Renal pelvis (tissue), 4 donors: ENCODE results near the gene SH2B2. TPM values are rescaled to one million over a fixed set of nuclear protein-coding genes. Genes with fewer than 3 reads are reported as not detected.
"Not testable (repeated sequence)": the region's sequence is repeated elsewhere in the genome, so short reads cannot be mapped to it uniquely, and the experiment has no call there.

ENCODE experiments used
- DNase-seq: peaks from one replicate; pipeline ENCODE4 v3.0.0-alpha.2; 2013
- polyA plus RNA-seq, 3 donors: library from polyadenylated mRNA; unstranded; fragments of 120-200 nt; gene quantifications; one replicate each; pipeline ENCODE4 v1.2.1, GENCODE V29; 2013; ENCODE audit not compliant: insufficient read length in 3 of 3

The SH2B2 gene
- polyA plus RNA-seq, 3 donors, result 3.7 to 4.1 (median 4.0) TPM

GRCh38 chr7:102285540-102286236, 980 bp upstream of the SH2B2 start:
- no peak for DNase-seq

DNA sequence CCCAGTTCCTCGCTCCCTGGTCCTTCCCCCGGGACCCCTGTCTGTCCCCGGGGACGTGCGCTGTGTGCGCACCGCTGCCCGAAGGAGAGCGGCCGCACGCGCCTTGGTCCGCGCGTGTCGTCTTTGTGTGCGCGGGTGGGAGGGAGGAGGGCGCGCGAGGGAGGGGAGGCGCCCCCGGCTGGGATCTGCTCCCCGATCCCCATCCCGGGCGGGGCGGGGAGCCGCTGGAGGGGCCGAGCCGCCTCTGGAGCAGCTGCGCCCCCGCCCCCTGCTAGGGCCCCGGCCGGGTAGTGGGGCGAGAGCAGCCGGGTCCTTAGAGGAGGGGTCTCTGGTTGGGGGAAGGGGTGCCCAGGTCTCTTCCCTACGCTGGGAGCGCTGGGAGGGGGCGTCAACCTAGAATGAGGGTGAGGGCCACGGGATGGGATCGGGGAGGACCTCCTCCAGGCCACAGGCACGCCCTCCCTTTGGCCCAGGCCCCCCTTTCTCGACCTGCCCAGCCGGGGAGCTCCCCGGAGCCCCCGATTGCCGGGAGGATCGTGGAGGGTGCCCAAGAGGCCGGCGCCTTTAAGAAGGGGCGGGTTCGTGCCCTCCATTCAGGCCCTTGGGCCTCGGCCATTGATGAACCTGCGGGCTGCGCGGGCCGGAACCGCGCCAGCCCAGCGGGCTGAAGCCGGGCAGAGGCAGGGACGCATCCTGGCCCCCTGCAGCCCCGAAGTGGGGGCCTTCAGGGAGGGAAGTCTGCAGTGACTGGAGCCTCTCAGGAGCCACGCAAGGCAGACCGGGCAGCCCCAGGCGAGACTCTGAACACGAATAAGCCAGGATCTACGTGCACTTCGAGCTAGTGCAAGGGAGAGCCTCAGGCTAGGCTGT, 678 bp downstream of the SH2B2 start:
- DNase-seq, result no peak

- no peak for DNase-seq
Observed at GRCh38 chr7:102287981-102288278, 1.3 kb downstream of the SH2B2 start.

DNA sequence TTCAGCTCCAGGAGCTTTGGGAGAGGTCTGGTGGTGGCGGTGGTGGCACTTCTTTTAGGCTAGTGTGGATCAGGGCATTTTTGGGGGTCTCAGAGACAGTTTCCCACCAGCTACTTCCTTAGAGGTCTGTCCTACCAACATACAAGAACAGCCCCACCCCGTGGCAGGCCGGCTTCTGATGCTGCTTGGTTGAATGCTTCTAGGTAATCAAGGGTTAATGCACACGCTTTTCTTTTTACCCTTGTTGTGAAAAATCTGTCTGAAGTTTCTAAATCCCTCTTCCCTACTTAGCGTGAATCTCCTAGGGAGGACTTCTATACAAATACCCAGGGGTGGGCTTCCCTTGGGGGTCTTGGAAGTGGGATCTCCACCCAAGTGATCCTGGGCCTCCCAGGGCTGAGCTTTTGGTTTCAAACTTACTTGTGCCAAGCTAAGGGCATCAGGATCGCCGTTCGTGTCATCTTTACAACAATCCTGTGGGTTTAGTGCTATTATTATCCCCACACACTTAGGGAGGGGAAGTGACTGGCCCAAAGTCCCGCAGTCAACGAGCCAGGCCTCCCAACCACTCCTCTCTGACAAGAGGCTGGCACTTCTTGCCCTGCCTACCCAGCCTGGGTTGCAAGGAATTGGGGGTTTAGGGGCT, 1.7 kb downstream of the SH2B2 start:
- no peak for DNase-seq

- no peak for DNase-seq
Observed at GRCh38 chr7:102289057-102289456, 2.4 kb downstream of the SH2B2 start.

DNA sequence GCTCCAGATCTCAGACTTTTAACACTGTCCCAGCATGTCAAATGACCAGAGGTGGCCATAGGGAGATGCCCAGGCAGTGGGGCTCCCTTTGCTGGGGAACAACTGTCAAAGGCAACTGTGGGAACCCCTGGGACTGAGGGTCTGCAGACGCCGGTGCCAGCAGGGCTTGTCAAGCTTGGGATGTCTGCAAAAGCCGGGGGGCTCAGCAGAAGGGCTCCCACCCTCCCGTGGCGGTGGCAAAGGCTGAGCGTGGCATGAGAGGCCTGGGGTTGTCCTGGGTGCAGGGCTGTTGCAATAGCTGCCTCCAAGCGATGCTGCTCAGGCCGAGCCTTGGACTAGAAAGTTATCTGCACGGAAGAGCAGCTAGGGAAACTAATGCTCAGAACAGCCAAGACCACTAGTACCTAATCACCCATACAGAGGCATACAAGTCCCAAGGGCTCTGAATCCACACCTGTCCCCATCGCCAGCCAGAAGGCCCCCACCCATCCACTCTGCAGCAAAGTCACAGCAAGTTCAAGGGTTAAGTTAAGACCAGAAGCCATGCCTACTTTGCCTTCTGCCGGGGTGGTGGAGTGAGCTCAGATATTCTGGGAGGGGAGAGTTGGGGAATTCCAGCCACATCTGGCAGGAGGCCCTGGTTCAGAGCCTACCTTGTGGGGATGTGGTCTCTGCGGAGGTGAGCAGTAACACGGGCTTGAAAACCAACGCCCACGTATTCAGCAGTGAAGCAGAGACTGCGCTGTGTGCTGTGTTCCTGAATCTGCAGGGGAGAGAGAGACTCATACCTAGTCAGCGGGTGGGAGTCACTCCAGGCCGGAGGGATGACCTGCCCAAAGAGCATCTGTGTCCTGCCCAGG, 4.6 kb downstream of the SH2B2 start:
- DNase-seq, result no peak

GRCh38 chr7:102291916-102292267, 5.2 kb downstream of the SH2B2 start:
- no peak for DNase-seq

- DNase-seq, result no peak
Observed at GRCh38 chr7:102292813-102293798, 6.4 kb downstream of the SH2B2 start.

DNA sequence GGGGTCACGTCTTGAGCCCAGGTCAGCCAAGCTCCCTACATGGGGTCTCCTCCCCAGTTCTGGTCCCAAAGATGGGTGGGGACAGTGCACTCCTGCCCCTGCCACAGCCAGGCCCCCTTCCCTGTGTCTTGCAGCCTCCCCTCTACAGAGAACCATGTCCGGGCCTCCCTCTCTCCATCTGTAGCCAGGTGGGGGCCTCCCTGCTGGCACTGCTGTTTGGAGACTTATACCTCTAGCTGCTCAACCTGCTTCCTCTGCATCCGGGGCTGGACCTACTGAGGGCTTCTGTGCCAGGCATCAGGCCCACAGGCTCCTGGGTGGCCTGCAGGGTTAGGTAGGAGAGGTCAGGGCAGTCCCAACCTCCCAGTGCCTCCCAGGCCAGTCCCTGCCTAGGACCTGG, 7.9 kb downstream of the SH2B2 start:
- no peak for DNase-seq

GRCh38 chr7:102295346-102296178, 8.9 kb downstream of the SH2B2 start:
- no peak for DNase-seq

DNA sequence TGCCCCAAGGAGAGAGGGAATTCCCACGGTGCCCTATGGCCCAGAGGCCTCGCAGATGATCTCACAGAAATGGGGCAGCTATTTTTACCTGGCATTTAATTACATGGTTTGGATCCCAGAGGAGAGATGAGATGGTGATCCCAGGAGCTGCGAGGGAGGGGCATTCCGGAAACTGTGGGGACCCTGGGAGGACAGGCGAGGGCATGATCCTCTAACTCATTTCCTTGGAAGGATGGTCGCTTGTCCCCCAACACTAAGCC, 9.4 kb downstream of the SH2B2 start:
- DNase-seq, result no peak

DNA sequence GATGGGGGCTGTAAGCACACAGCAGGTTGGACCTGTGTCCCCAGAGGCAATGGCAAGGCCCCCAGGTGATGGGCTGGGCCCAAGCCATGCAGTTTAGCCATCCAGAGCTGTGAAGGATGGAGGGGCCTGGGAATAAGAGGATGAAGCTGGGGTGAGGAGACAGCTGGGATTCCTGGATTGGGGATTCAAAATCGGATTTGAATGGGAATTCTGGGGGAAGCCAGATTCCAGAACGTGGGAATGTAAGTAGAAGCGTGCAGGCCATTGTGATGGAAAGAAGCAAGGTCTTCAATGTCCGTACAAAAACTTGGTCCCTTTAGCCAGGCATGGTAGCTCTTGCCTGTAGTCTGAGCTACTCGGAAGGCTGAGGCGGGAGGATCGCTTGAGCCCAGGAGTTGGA, 9.8 kb downstream of the SH2B2 start:
- DNase-seq, result no peak

DNA sequence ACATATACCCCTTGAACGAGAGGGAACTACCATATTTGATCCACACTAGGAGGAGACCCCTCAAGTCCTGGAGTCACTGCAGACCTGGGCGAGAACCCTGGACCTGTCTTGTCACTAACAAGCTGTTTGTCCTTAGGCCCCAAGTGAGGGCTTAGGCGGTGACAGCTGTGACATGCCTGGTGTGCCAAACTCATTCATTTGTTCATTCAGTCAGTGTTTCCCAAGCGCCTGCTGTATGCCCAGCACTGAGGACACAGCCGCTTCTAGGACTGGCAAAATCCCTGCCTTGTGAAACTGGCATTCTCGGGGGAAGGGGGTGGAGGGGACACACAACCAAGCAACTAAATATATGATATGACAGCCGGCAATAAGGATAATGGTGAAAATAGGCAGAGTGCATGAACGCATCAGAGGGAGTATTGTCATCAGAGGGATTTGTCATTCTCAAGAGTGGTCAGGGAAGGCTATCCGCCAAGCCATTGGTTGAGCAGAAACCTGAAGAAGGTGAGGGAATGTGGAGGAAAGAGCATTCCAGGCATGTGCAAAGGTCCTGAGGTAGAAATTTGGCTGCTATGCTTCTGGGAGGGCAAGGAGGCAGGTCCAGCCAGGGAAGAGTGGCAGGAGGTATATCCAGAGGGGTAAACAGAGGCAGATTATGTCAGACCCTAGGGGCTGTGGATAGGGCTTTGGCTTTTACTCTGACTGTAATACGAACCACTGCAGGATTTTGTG, 11.0 kb downstream of the SH2B2 start:
- DNase-seq, result no peak

GRCh38 chr7:102300643-102301221, 14.1 kb downstream of the SH2B2 start:
- no peak for DNase-seq

- DNase-seq, result not testable (repeated sequence)
Observed at GRCh38 chr7:102301367-102301766, 14.7 kb downstream of the SH2B2 start.

DNA sequence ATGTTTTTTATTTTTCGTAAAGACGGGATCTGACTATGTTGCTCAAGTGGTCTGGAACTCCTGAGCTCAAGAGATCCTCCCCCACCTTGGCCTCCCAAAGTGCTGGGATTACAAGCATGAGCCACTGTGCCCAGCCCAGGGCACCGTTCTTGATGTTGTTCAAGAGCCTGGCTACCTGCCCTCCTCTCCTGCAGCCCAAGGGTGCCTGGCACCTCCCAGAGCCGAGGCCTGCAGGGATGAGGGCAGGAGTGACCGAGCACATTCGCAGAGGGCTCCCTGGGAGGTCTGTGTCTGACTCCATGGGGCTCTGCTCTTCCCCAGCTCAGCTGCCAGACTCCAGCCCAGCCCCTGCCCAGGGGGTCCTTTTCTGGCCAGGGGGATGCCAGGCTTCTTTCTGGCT, 15.4 kb downstream of the SH2B2 start:
- no peak for DNase-seq

DNA sequence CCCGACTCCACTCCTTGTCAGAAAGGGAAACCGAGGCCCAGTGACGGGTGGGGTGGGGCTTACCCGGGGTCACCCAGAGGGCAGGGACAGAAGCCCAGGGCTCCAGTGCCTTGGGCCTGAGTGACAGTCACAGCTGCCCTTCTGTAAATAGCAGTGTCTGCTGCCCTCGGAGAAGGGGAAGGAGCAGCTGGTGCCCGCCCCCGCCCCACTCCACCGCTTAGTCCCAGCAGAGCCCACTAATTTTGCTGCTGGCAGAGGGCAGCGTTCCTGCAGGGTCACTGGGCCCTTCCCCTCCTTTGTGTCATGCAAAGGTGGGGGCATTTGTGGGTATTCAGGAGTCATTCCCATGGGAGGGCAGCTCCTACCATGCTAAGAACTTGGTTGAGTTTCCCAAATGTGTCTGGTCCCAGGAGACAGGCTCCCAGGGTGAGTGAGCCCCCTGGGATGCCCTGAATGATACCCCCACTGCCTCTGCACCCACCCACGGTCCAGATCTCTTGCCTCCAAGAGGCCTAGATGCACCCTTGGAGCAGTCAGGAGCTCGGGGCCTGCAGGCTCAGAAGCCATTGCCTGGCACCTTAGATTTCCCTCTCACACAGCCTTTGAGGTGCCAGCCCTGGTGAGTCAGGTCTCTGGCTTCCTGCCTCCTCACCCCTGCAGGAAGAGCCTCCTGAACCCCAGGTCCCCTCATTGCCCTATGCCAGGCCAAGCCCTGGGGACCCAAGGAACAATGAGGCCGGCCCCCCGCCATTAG, 17.2 kb downstream of the SH2B2 start:
- DNase-seq, result no peak

GRCh38 chr7:102304668-102305067, 18.0 kb downstream of the SH2B2 start:
- no peak for DNase-seq
